ENCODE results near the gene MAP2K2. TPM values are rescaled to one million over a fixed set of nuclear protein-coding genes. Genes with fewer than 3 reads are reported as not detected.

The MAP2K2 gene
- total and polyA plus RNA-seq, 2 donors (not counting 3 experiments of a cell fraction or from before 2014, with no cell fraction given), result 126 to 171 TPM

DNA sequence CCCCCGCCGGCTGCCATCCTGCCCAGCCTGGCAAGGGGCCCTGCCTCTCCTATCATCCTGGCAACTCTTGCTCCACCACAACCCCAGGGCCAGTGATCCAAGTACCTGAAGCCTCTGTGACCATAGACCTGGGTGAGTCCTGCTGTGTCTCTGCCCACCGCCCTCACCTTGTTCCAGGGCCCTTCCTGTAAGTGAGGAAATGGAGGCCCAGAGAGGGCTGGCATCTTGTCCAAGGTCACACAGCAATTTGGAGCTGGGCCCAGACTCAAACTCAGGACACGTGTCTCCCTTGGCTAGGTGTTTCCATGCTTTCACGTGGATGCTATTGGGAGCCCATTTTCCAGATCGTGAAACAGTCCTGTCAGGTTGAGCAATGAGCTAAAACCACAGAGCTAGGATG lies 33.2 kb upstream of the MAP2K2 start:
- Histone ChIP-seq H3K4me2 (ENCODE audit: insufficient read depth, low read length) (no peak overlapping the region), H4K20me1 (replicated peaks; ENCODE audit: control insufficient read depth, extremely low read depth, insufficient read depth, low read length) (no peaks in the 10 kb centered on the region), H3K9me3 (replicated peaks; ENCODE audit: control insufficient read depth, insufficient read depth, low read length) (no peaks in the 10 kb centered on the region), H3K4me3 (replicated peaks in 1 of 3; ENCODE audit: insufficient read depth in 1 of 3, low read depth in 1 of 3, low read length in 3 of 3) (no peak overlapping the region), H3K9ac (replicated peaks; ENCODE audit: extremely low read depth, insufficient read depth, low read length) (no peak overlapping the region), H3K36me3 (ENCODE audit: control insufficient read depth in 2 of 2, extremely low read depth in 1 of 2, insufficient read depth in 2 of 2, low read length in 2 of 2) (no peaks in the 10 kb centered on the region), H3K9me1 (replicated peaks; ENCODE audit: control insufficient read depth, extremely low read depth, insufficient read depth, low read length) (no peaks in the 10 kb centered on the region), H3K4me1 (ENCODE audit: control insufficient read depth, extremely low read depth, insufficient read depth, low read length) (no peaks in the 10 kb centered on the region), H3K79me2 (ENCODE audit: control insufficient read depth, insufficient read depth, low read length) (no peaks in the 10 kb centered on the region), H2AFZ (ENCODE audit: low read depth, low read length) (no peak overlapping the region), H3K27ac (ENCODE audit: insufficient read depth, low read depth, low read length) (no peak overlapping the region), H3K27me3 (ENCODE audit: control insufficient read depth in 2 of 2, insufficient read depth in 2 of 2, low read length in 2 of 2) (no peaks in the 10 kb centered on the region)
- dilution Hi-C loops (cut with MboI; ENCODE audit: extremely low pct_ligation_motif_present, low sequenced_read_pairs) (no loop called here), intact Hi-C loops (cut with micrococcal nuclease) (no loop called here)
- POLR2A ChIA-PET, result no interaction called here
- no peak for DNase-seq (ENCODE audit: low read depth, low spot score)
- no peak for TF ChIP-seq POLR2AphosphoS5 (IDR thresholded peaks at IDR 0.05; ENCODE audit: insufficient read depth, low read depth, low read length)
- TF ChIP-seq GATA2 (IDR thresholded peaks at IDR 0.05; ENCODE audit: insufficient read depth, insufficient read length, low read depth, low read length), result no peak
- no peak for TF ChIP-seq MYC (IDR thresholded peaks at IDR 0.05; ENCODE audit: low read depth, low read length)
- TF ChIP-seq, protein P1, sequence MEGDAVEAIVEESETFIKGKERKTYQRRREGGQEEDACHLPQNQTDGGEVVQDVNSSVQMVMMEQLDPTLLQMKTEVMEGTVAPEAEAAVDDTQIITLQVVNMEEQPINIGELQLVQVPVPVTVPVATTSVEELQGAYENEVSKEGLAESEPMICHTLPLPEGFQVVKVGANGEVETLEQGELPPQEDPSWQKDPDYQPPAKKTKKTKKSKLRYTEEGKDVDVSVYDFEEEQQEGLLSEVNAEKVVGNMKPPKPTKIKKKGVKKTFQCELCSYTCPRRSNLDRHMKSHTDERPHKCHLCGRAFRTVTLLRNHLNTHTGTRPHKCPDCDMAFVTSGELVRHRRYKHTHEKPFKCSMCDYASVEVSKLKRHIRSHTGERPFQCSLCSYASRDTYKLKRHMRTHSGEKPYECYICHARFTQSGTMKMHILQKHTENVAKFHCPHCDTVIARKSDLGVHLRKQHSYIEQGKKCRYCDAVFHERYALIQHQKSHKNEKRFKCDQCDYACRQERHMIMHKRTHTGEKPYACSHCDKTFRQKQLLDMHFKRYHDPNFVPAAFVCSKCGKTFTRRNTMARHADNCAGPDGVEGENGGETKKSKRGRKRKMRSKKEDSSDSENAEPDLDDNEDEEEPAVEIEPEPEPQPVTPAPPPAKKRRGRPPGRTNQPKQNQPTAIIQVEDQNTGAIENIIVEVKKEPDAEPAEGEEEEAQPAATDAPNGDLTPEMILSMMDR (IDR thresholded peaks at IDR 0.05; ENCODE audit: extremely low read depth in 1 of 2, insufficient read depth in 1 of 2, low read depth in 1 of 2, low read length in 2 of 2), result no peak
- TF ChIP-seq FOS (IDR thresholded peaks at IDR 0.05; ENCODE audit: borderline replicate concordance, insufficient read depth, low read length), result no peak
- no peak for TF ChIP-seq JUN (IDR thresholded peaks at IDR 0.05; ENCODE audit: borderline replicate concordance, insufficient read depth, insufficient read length, low read depth)
- no peak for TF ChIP-seq POLR2A (IDR thresholded peaks at IDR 0.05; ENCODE audit: low read depth, low read length)
- TF ChIP-seq, protein P2, sequence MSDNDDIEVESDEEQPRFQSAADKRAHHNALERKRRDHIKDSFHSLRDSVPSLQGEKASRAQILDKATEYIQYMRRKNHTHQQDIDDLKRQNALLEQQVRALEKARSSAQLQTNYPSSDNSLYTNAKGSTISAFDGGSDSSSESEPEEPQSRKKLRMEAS (IDR thresholded peaks at IDR 0.05; ENCODE audit: insufficient read depth, insufficient read length), result no peak
- TF ChIP-seq EZH2 (IDR thresholded peaks at IDR 0.05; ENCODE audit: borderline replicate concordance, low read depth, low read length, severe bottlenecking), result no peak
- CTCF ChIA-PET, result interaction anchor here (1.0 to 3.0 kb wide), 2 partner anchors 17 to 91 kb away, joined by 3 to 20 read pairs; partner anchors contain the start of gene ZBTB7A
- no TSS peak for BruUV-seq (replicated peaks)
- FAIRE-seq, result no peak

Data from endothelial cell of umbilical vein (primary cell).